SJSA1 (cell line): ENCODE results near the gene FCGR3B. TPM values are rescaled to one million over a fixed set of nuclear protein-coding genes. Genes with fewer than 3 reads are reported as not detected.
"Not testable (repeated sequence)": the region's sequence is repeated elsewhere in the genome, so short reads cannot be mapped to it uniquely, and the experiment has no call there.

ENCODE experiments used
- DNase-seq, 2 experiments: peaks; one replicate each; pipeline ENCODE4 v3.0.0-alpha.2; 2015 to 2020; ENCODE audit warnings: low spot score in 2 of 2, low read depth in 1 of 2
- H3K27ac ChIP-seq: fragments of 250-450 bp; sonication (Bioruptor Pico); 2 replicates; pipeline ENCODE4 v1.5.1; 2020; ENCODE audit warnings: mild to moderate bottlenecking, moderate library complexity
- H3K27me3 ChIP-seq: fragments of 250-450 bp; sonication (Bioruptor Pico); replicated peaks from 2 replicates; pipeline ENCODE4 v1.5.1; 2020; ENCODE audit warnings: mild to moderate bottlenecking, moderate library complexity
- H3K36me3 ChIP-seq: fragments of 250-450 bp; sonication (Bioruptor Pico); 2 replicates; pipeline ENCODE4 v1.5.1; 2020; ENCODE audit warnings: mild to moderate bottlenecking
- H3K4me1 ChIP-seq: fragments of 250-450 bp; sonication (Bioruptor Pico); replicated peaks from 2 replicates; pipeline ENCODE4 v1.6.1; 2021; ENCODE audit warnings: mild to moderate bottlenecking
- H3K4me3 ChIP-seq: fragments of 250-450 bp; sonication (Bioruptor Pico); 2 replicates; pipeline ENCODE4 v1.5.1; 2020; ENCODE audit warnings: mild to moderate bottlenecking
- H3K9me3 ChIP-seq: fragments of 250-450 bp; sonication (Bioruptor Pico); replicated peaks from 2 replicates; pipeline ENCODE4 v1.5.1; 2020; ENCODE audit warnings: mild to moderate bottlenecking
- total RNA-seq: library from RNA; depleted of rRNA; stranded (reverse); fragments of >200 nt; shearing (Covaris generic); gene quantifications from 2 replicates; pipeline ENCODE4 v1.2.3, GENCODE V29; 2014; rRNA removed

Gene FCGR3B
- not detected in 2 replicates for total RNA-seq

GRCh38 chr1:161631076-161631475 is at the start of gene FCGR3B:
Gene FCGR3B, minus strand, starts transcription at chr1:161631176. Its CDS starts 82 bp downstream, at chr1:161631094.
- no peaks in the 10 kb centered on the region for H3K9me3 ChIP-seq
- no peaks in the 10 kb centered on the region for H3K36me3 ChIP-seq

GRCh38 chr1:161678500-161678899 is 47.5 kb upstream of the FCGR3B start:
- Histone ChIP-seq H3K9me3 (no peaks in the 10 kb centered on the region), H3K4me1 (no peaks in the 10 kb centered on the region), H3K4me3 (no peak overlapping the region), H3K36me3 (no peaks in the 10 kb centered on the region), H3K27me3 (no peaks in the 10 kb centered on the region; the same call in 1 of the 2 replicates), H3K27ac (no peak overlapping the region)
- DNase-seq = no peak

More at GRCh38 chr1:161631076-161631475, at the start of gene FCGR3B:
- no peak within 1 kb of the TSS for H3K27ac ChIP-seq
- H3K4me3 ChIP-seq = no peak within 1 kb of the TSS
- DNase-seq = no peak
- H3K4me1 ChIP-seq = no peaks in the 10 kb centered on the region
- H3K27me3 ChIP-seq = no peaks in the 10 kb centered on the region

- Histone ChIP-seq H3K9me3 (no peaks in the 10 kb centered on the region), H3K27ac (no peak overlapping the region), H3K4me3 (no peak overlapping the region), H3K27me3 (no peaks in the 10 kb centered on the region; the same call in 1 of the 2 replicates), H3K4me1 (no peaks in the 10 kb centered on the region), H3K36me3 (no peaks in the 10 kb centered on the region)
- no peak for DNase-seq
Observed at GRCh38 chr1:161676958-161677689, 46.1 kb upstream of the FCGR3B start.

- H3K27ac ChIP-seq = no peak overlapping the region
- no peaks in the 10 kb centered on the region for H3K9me3 ChIP-seq
- no peaks in the 10 kb centered on the region for H3K27me3 ChIP-seq
- H3K4me3 ChIP-seq = no peak overlapping the region
- DNase-seq = no peak
- H3K36me3 ChIP-seq = no peaks in the 10 kb centered on the region
- no peaks in the 10 kb centered on the region for H3K4me1 ChIP-seq
Observed at GRCh38 chr1:161676441-161676840, 45.5 kb upstream of the FCGR3B start.

- DNase-seq, H3K9me3 ChIP-seq, H3K27me3 ChIP-seq, H3K4me3 ChIP-seq, H3K36me3 ChIP-seq, H3K27ac ChIP-seq, H3K4me1 ChIP-seq: not testable (repeated sequence)
Observed at GRCh38 chr1:161674908-161675307, 43.9 kb upstream of the FCGR3B start.

GRCh38 chr1:161674447-161674846 is 43.5 kb upstream of the FCGR3B start:
- not testable (repeated sequence) for H3K9me3 ChIP-seq, H3K4me3 ChIP-seq, H3K36me3 ChIP-seq, H3K27ac ChIP-seq, H3K4me1 ChIP-seq, H3K27me3 ChIP-seq, DNase-seq

GRCh38 chr1:161673437-161673836 is 42.5 kb upstream of the FCGR3B start:
- H3K27me3 ChIP-seq, H3K27ac ChIP-seq, H3K4me1 ChIP-seq, H3K9me3 ChIP-seq, DNase-seq, H3K36me3 ChIP-seq, H3K4me3 ChIP-seq: not testable (repeated sequence)

- H3K4me3 ChIP-seq, DNase-seq, H3K4me1 ChIP-seq: not testable (repeated sequence)
Observed at GRCh38 chr1:161671045-161672020, 40.4 kb upstream of the FCGR3B start.

GRCh38 chr1:161664689-161665088 is 33.7 kb upstream of the FCGR3B start:
- not testable (repeated sequence) for H3K27ac ChIP-seq, H3K36me3 ChIP-seq, DNase-seq, H3K9me3 ChIP-seq, H3K4me1 ChIP-seq, H3K27me3 ChIP-seq, H3K4me3 ChIP-seq

More at GRCh38 chr1:161671045-161672020, 40.4 kb upstream of the FCGR3B start:
- H3K9me3 ChIP-seq, H3K36me3 ChIP-seq, H3K27ac ChIP-seq, H3K27me3 ChIP-seq: not testable (repeated sequence)

GRCh38 chr1:161663569-161663968 is 32.6 kb upstream of the FCGR3B start:
- H3K4me3 ChIP-seq, DNase-seq, H3K27ac ChIP-seq: not testable (repeated sequence)

GRCh38 chr1:161662684-161663339 is 31.8 kb upstream of the FCGR3B start, which contains the start of gene FCGR2B:
Gene FCGR2B, plus strand, starts transcription at chr1:161663143. Its CDS starts 99 bp downstream, at chr1:161663242.
- H3K27ac ChIP-seq, H3K4me3 ChIP-seq, H3K4me1 ChIP-seq, H3K9me3 ChIP-seq, H3K36me3 ChIP-seq, H3K27me3 ChIP-seq, DNase-seq: not testable (repeated sequence)

More at GRCh38 chr1:161663569-161663968, 32.6 kb upstream of the FCGR3B start:
- H3K4me1 ChIP-seq, H3K36me3 ChIP-seq, H3K9me3 ChIP-seq, H3K27me3 ChIP-seq: not testable (repeated sequence)

- not testable (repeated sequence) for H3K4me3 ChIP-seq, H3K9me3 ChIP-seq, H3K36me3 ChIP-seq, H3K27ac ChIP-seq, DNase-seq, H3K4me1 ChIP-seq, H3K27me3 ChIP-seq
Observed at GRCh38 chr1:161661660-161662311, 30.8 kb upstream of the FCGR3B start.

GRCh38 chr1:161658524-161658923 is 27.5 kb upstream of the FCGR3B start:
- not testable (repeated sequence) for H3K4me1 ChIP-seq, H3K9me3 ChIP-seq, H3K4me3 ChIP-seq, DNase-seq, H3K27me3 ChIP-seq, H3K27ac ChIP-seq, H3K36me3 ChIP-seq
